HG03135 (cell line): ENCODE measurements around the gene PRMT3.
"Not testable (repeated sequence)": the region's sequence is repeated elsewhere in the genome, so short reads cannot be mapped to it uniquely, and the experiment has no call there.

Experiments used
- ATAC-seq: cut with Tn5 transposase; IDR thresholded peaks from one replicate; pipeline ENCODE4 v1.9.1; 2021; ENCODE audit warnings: mild to moderate bottlenecking, moderate library complexity; ENCODE audit not compliant: unreplicated experiment

The PRMT3 gene

DNA sequence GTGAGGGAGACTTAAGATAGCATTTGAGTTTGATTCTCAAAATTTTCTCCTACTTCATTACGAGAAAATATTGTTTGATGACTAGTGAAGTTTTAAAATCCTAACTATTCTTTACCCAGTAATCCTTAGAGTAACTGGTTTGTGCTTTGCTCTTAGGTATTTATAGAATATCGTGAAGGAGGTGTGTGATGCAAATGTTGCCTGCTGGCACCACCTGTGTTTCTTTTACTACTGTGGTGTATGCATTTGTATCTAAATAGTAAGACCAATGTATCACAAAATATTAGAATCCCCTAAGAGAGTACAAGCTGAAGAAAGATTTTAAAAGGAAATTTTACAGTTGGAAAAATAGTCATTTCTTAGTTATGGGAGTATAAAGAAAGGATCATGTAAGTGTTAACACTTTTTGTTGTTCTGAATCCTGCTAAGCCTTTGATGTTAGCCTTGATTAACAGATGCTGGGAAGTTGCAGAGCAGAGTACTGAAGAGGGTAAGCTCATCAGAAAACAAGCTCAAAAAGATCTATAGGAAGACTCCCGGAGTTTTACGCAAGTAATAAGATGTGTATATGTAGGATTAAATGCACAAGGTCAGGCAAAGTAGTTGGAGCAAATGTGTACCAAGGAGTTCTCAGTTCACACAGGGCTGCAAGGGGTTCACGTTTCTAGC lies 109.7 kb downstream of the PRMT3 start:
- no peak for ATAC-seq

DNA sequence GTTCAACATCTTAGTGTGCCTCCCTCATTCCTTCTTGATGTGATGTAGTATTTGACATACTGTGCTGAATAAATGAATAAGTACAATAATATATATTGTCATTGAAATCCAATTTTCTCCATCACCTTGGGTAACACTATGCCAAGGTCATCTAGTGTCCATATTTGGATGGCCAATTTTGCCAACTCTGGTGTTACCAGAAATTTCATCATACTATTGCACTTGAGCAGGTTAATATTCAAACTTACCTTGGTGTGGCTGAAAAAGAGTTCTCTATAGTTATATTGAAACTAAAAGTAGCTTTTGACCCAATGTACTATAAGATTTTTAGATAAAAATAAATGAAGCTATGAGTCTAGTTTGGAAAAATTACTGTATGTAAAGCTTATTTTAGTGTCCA lies 113.7 kb downstream of the PRMT3 start:
- ATAC-seq = no peak

DNA sequence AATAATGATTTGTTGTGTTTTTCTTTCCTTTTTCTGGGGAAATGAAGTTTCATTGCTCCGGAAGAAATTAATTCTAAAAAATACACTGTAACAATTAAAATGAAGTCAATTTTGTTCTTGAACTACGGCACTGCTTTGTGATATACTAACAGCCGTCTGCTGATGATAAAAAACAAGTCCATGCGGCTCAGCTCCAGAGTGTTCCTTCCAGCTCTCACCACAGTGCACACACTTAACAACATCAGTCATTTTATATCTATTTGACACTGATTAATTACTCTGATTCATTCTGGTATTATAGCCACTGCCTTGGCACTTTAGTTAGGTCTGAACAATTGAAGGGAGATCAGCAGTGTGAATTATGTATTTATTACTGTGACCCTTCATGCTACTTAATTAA lies 114.5 kb downstream of the PRMT3 start:
- no peak for ATAC-seq

DNA sequence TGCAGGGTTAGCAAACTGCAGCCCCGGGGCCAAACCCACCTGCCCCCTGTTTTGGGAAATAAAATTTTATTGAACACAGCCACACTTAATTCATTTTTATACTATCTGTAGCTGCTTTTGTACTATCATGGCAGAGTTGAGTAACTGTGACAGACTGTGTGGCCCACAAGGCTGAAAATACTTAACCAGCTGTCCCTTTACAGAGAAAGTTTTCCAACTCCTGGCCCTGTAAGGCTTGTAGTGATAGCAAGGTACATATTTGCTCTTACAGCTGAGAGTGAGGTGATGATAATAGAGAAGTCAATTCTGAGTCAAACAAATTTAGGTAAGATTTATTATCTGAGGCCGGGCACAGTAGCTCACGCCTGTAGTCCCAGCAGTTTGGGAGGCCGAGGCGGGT lies 124.5 kb downstream of the PRMT3 start:
- no peak for ATAC-seq

DNA sequence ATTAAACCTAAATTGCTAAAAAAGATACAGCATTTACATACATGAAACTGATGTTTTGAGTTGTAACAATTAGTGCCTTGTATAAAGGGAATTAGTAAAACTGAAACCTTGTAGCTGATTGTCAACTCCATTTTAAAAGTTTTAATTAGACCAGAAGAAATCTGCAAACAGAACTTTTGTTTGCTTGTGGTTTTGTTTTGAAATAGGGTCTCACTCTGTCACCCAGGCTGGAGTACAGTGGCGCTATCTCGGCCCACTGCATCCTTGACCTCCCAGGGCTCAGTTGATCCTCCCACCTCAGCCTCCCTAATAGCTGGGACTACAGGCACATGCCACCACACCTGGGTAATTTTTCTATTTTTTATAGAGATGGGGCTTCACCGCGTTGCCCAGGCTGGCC lies 125.4 kb downstream of the PRMT3 start:
- no peak for ATAC-seq

GRCh38 chr11:20518323-20518834 lies 130.9 kb downstream of the PRMT3 start:
- no peak for ATAC-seq

DNA sequence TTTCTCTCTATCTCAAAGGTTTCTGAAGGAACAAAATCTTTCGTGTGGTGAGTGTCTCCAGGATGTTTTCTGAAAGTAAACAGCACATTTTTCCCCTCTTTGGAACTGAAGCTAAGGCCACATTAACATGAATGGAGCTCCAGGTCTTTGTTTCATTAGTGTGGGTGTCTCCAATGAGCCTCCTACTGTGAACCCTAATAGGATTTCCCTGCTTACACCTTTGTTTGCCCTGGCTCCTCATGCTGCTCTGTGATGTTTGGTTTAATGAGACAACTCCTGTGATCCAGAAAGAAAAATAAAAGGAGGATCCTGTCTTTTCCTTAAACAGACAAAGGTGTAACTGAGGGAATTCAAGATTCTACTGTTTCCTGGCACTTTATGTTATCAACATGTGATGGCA lies 135.0 kb downstream of the PRMT3 start:
- no peak for ATAC-seq

- ATAC-seq = no peak
These were observed 142.2 kb downstream of the PRMT3 start for GRCh38 chr11:20529757-20530156.

- ATAC-seq = no peak
These were observed 143.6 kb downstream of the PRMT3 start for GRCh38 chr11:20530942-20531703.

- ATAC-seq = no peak
These were observed 147.9 kb downstream of the PRMT3 start for GRCh38 chr11:20535271-20535881.

- no peak for ATAC-seq
These were observed 148.8 kb downstream of the PRMT3 start for GRCh38 chr11:20536365-20536764.

DNA sequence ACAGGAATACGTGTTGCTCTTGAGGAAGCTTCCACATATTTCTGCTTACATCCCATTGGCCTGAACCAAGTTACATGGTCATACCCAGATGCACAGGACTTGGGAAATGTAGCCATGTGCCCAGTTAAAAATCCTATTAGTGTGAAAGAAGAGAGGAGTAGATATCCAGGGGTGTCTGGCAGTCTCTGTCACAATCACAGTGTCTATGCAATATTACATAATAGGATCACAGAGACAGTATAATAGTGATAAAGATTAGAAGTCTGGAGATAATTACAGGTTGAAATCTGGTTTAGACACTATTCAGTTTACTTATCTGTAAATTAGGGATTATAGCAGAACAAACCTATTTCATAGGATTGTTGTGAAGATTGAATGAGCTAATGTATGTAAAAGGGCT lies 149.3 kb downstream of the PRMT3 start:
- ATAC-seq = no peak

- ATAC-seq = no peak
These were observed 154.0 kb downstream of the PRMT3 start for GRCh38 chr11:20541503-20541902.

- ATAC-seq = no peak
These were observed 157.2 kb downstream of the PRMT3 start for GRCh38 chr11:20544603-20545237.

DNA sequence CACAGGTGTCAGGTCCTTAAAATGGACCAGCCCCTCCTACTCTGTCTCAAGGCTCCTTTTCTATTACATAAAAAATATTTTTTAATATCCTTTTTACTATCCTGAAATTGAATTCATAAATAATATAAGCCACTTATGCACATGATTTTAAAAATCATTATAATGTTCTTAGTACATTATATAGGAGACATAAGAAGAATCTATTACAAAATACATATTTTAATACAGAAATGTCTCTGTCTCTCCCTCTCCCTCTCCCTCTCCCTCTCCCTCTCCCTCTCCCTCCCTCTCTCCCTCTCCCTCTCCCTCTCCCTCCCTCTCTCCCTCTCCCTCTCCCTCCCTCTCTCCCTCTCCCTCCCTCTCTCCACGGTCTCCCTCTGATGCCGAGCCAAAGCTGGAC lies 159.9 kb downstream of the PRMT3 start:
- no peak for ATAC-seq

DNA sequence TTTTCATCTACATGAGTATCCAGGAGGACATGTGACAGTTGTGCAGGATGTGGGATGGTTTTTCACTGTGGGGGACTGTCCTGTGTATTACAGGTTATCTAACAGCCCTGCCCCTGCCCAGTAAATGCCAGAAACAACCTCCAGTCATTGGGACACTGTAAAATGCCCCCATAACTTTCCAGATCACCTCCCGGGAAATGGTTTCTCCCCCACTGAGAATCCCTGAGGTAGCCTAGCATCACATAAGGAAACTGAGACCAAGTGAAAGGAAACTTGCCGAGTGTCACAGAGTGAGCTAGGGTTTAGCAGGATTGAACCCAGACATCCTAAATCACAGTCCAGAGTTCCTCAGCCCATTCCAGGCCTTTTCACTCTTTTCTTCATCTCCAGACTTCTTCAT lies 163.6 kb downstream of the PRMT3 start:
- no peak for ATAC-seq

- ATAC-seq = no peak
These were observed 168.3 kb downstream of the PRMT3 start for GRCh38 chr11:20555783-20556182.

DNA sequence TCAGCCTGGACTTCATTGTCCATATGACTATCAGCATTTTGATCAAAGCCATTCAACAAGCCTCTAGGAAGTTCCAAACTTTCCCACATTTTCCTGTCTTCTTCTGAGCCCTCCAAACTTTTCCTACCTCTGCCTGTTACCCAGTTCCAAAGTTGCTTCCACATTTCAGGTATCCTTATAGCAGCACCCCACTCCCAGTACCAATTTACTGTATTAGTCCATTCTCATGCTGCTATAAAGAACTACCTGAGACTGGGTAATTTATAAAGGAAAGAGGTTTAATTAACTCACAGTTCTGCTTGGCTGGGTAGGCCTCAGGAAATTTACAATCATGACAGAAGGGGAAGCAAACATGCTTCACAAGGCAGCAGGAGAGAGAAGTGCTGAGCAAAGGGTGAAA lies 168.9 kb downstream of the PRMT3 start:
- ATAC-seq = not testable (repeated sequence)

- no peak for ATAC-seq
These were observed 171.2 kb downstream of the PRMT3 start for GRCh38 chr11:20558741-20559140.
